GM23338 (cell line): ENCODE measurements around the gene IPCEF1. TPM values are rescaled to one million over a fixed set of nuclear protein-coding genes. Genes with fewer than 3 reads are reported as not detected.
A peak's percentile ranks its signal among the peaks of the same experiment; 100 is the strongest.

ENCODE experiments used
- ATAC-seq: fragments of 200-7000 bp; cut with Tn5 transposase; 3 replicates; pipeline ENCODE4 v1.9.1; 2020
- DNase-seq: peaks from one replicate; pipeline ENCODE4 v3.0.0-alpha.2; 2015; ENCODE audit warnings: low spot score
- H2AFZ ChIP-seq: fragments of 200-600 bp; sonication (generic); 2 replicates; pipeline ENCODE4 v1.8.0; 2016; ENCODE audit warnings: antibody characterized with exemption, mild to moderate bottlenecking, moderate library complexity
- H3F3A ChIP-seq: fragments of 200-600 bp; sonication (generic); replicated peaks from 2 replicates; pipeline ENCODE4 v1.8.0; 2017; ENCODE audit warnings: antibody characterized with exemption, mixed run types, low read depth
- H3K27ac ChIP-seq: fragments of 200-600 bp; sonication (generic); 2 replicates; pipeline ENCODE4 v1.6.1; 2016; ENCODE audit warnings: low read depth
- H3K27me3 ChIP-seq: fragments of 200-600 bp; sonication (generic); 2 replicates; pipeline ENCODE4 v1.8.0; 2016; ENCODE audit warnings: mild to moderate bottlenecking, mixed run types, moderate library complexity; ENCODE audit not compliant: insufficient read depth
- H3K36me3 ChIP-seq: fragments of 200-600 bp; sonication (generic); 2 replicates; pipeline ENCODE4 v1.8.0; 2016; ENCODE audit warnings: mild to moderate bottlenecking; ENCODE audit not compliant: insufficient read depth
- H3K4me1 ChIP-seq: fragments of 200-600 bp; sonication (generic); 2 replicates; pipeline ENCODE4 v1.8.0; 2016; ENCODE audit warnings: mild to moderate bottlenecking, moderate library complexity; ENCODE audit not compliant: insufficient read depth
- H3K4me2 ChIP-seq: fragments of 200-600 bp; sonication (generic); 2 replicates; pipeline ENCODE4 v1.7.1; 2017; ENCODE audit warnings: mixed run types
- H3K4me3 ChIP-seq: fragments of 200-600 bp; sonication (generic); 2 replicates; pipeline ENCODE4 v1.6.1; 2016; ENCODE audit warnings: mixed run types
- H3K79me2 ChIP-seq: fragments of 200-600 bp; sonication (generic); replicated peaks from 2 replicates; pipeline ENCODE4 v1.8.0; 2017; ENCODE audit warnings: mild to moderate bottlenecking; ENCODE audit not compliant: insufficient read depth
- H3K9me2 ChIP-seq: fragments of 200-600 bp; sonication (generic); 2 replicates; pipeline ENCODE4 v1.8.0; 2017; ENCODE audit not compliant: insufficient read depth
- H4K20me1 ChIP-seq: fragments of 200-600 bp; sonication (generic); replicated peaks from 2 replicates; pipeline ENCODE4 v1.8.0; 2017; ENCODE audit warnings: mild to moderate bottlenecking; ENCODE audit not compliant: insufficient read depth
- H3K27ac Mint-ChIP-seq: 2 replicates; pipeline ENCODE4 v1.8.0; 2020; ENCODE audit warnings: inconsistent platforms, mild to moderate bottlenecking, moderate library complexity, mixed read lengths
- H3K27me3 Mint-ChIP-seq: 3 replicates; pipeline ENCODE4 v1.8.0; 2022; ENCODE audit warnings: low read depth, mild to moderate bottlenecking, moderate library complexity, mixed read lengths, inconsistent platforms; ENCODE audit not compliant: insufficient read depth, poor library complexity
- H3K36me3 Mint-ChIP-seq: 3 replicates; pipeline ENCODE4 v1.8.0; 2021; ENCODE audit warnings: low read depth, mild to moderate bottlenecking, inconsistent platforms, moderate library complexity, mixed read lengths
- H3K4me1 Mint-ChIP-seq: 3 replicates; pipeline ENCODE4 v1.8.0; 2020; ENCODE audit warnings: mild to moderate bottlenecking, inconsistent platforms, mixed read lengths
- H3K4me3 Mint-ChIP-seq: 3 replicates; pipeline ENCODE4 v1.8.0; 2021; ENCODE audit warnings: moderate library complexity, mild to moderate bottlenecking, inconsistent platforms, mixed read lengths
- H3K9me3 Mint-ChIP-seq: 3 replicates; pipeline ENCODE4 v1.8.0; 2020; ENCODE audit warnings: moderate library complexity, mild to moderate bottlenecking, inconsistent platforms, mixed read lengths
- CREB1 ChIP-seq: fragments of 250-450 bp; sonication (Bioruptor Pico); IDR thresholded peaks from 2 replicates; pipeline ENCODE4 v1.5.0; 2020; ENCODE audit warnings: low read depth, mild to moderate bottlenecking, moderate library complexity
- EZH2 ChIP-seq: fragments of 200-600 bp; sonication (generic); IDR thresholded peaks from one replicate; pipeline ENCODE4 v1.8.0; 2017; ENCODE audit warnings: antibody characterized with exemption, mild to moderate bottlenecking, low read depth; ENCODE audit not compliant: unreplicated experiment
- EZH2phosphoT487 ChIP-seq: fragments of 200-600 bp; sonication (generic); IDR thresholded peaks from one replicate; pipeline ENCODE4 v1.8.1; 2018; ENCODE audit warnings: antibody characterized with exemption; ENCODE audit not compliant: unreplicated experiment
- JUNB ChIP-seq: IDR thresholded peaks from one replicate; pipeline ENCODE4 v1.6.1; 2016; ENCODE audit warnings: antibody characterized with exemption; ENCODE audit not compliant: unreplicated experiment
- STAT1 ChIP-seq: IDR thresholded peaks from one replicate; pipeline ENCODE4 v1.6.1; 2016; ENCODE audit warnings: antibody characterized with exemption; ENCODE audit not compliant: unreplicated experiment
- ZNF114 ChIP-seq: fragments of 250-450 bp; sonication (Bioruptor Pico); IDR thresholded peaks from 2 replicates; pipeline ENCODE4 v1.5.0; 2020; ENCODE audit warnings: mild to moderate bottlenecking, moderate library complexity
- ZNF331 ChIP-seq: fragments of 250-450 bp; sonication (Bioruptor Pico); IDR thresholded peaks from 2 replicates; pipeline ENCODE4 v1.5.0; 2020; ENCODE audit warnings: low read depth, mild to moderate bottlenecking, moderate library complexity
- polyA plus RNA-seq: library from polyadenylated mRNA; unstranded; fragments of >200 nt; fragmentation: Nextera tagmentation; extraction: Ambion mirVana; gene quantifications from 2 replicates; pipeline ENCODE4 v1.2.1, GENCODE V29; 2016
- total RNA-seq: library from RNA; depleted of rRNA; stranded (reverse); fragments of >200 nt; shearing (Covaris generic); gene quantifications from 2 replicates; pipeline ENCODE4 v1.2.3, GENCODE V29; 2014
- TF ChIP-seq, protein P1 (sequence below): IDR thresholded peaks from 2 replicates; pipeline ENCODE4 v1.6.1; 2016; ENCODE audit warnings: antibody characterized with exemption
- TF ChIP-seq, protein P2 (sequence below): fragments of 250-450 bp; sonication (Bioruptor Pico); IDR thresholded peaks from 2 replicates; pipeline ENCODE4 v1.5.0; 2020; ENCODE audit warnings: mild to moderate bottlenecking, moderate library complexity

The IPCEF1 gene
- total and polyA plus RNA-seq, 2 experiments from 2014 or later: 0.15 to 1.8 TPM

GRCh38 chr6:154245506-154245905 is 111.1 kb downstream of the IPCEF1 start (continued):
- no peak for TF ChIP-seq STAT1

DNA sequence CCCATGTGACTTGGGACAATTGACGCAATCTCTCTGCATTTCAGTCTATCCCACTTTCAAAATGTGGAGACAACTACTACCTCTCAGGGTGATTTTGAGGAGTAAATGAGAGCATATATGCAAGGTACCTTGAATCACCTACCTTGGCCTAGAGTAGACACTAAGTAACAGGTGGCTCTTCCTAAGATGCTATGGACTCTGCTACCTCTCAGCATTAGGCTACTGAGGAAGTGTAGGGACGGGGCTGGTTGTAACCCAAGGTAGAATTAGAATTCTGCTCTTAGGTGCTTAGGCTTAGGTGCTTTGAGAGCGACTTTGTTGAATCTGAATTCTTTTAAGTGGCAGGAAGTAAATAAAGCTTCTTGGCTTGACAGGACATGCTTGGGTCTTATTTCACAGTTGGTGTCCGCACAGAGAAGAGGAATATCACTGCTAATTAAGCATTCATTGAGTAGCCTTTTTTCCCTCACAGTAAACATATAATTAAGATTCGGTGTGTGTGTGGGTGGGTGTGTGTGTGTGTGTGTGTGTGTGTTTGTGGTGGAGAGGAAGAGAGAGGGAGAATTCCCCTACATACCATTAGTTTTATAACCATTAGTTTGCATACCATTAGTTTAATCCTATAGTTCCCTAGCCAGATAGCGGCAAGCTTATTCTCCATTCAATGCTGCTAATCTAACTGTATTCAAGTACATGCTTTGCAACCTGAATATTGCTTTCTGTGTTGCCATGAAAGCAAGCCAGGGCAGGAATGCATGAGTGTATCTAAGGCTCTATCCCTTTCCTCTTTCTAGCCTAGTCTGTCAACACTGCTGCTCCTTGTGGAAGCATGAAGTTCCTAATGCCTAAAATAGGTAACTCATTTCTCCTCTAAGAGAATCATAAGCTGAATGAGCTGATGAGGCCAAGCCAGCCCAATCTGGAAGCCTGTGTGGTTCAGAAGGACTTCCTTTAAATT is 112.5 kb downstream of the IPCEF1 start:
- Mint-ChIP-seq H3K27ac (no peak overlapping the region), H3K4me1 (peaks cover 58% of the 10 kb centered on the region)

More for the DNA sequence above, 112.5 kb downstream of the IPCEF1 start:
- DNase-seq (no peak), ATAC-seq (no peak)
- H3K4me1 ChIP-seq: peaks cover 36% of the 10 kb centered on the region
- H3K27me3 ChIP-seq: no peaks in the 10 kb centered on the region
- H4K20me1 ChIP-seq: no peaks in the 10 kb centered on the region
- H3K4me3 Mint-ChIP-seq: no peak overlapping the region
- no peak overlapping the region for H3K4me3 ChIP-seq
- no peak overlapping the region for H3K27ac ChIP-seq
- H3K9me2 ChIP-seq: no peaks in the 10 kb centered on the region
- H3K4me2 ChIP-seq: 0 out of 2 replicates have a peak overlapping the region, but pooled peaks have one; percentile 34
- H3K9me3 Mint-ChIP-seq: no peaks in the 10 kb centered on the region
- no peaks in the 10 kb centered on the region for H3F3A ChIP-seq
- H2AFZ ChIP-seq: no peak overlapping the region
- no peaks in the 10 kb centered on the region for H3K36me3 Mint-ChIP-seq
- TF ChIP-seq, protein P1, sequence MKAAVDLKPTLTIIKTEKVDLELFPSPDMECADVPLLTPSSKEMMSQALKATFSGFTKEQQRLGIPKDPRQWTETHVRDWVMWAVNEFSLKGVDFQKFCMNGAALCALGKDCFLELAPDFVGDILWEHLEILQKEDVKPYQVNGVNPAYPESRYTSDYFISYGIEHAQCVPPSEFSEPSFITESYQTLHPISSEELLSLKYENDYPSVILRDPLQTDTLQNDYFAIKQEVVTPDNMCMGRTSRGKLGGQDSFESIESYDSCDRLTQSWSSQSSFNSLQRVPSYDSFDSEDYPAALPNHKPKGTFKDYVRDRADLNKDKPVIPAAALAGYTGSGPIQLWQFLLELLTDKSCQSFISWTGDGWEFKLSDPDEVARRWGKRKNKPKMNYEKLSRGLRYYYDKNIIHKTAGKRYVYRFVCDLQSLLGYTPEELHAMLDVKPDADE: no peak
- no peak for TF ChIP-seq EZH2
- TF ChIP-seq, protein P2, sequence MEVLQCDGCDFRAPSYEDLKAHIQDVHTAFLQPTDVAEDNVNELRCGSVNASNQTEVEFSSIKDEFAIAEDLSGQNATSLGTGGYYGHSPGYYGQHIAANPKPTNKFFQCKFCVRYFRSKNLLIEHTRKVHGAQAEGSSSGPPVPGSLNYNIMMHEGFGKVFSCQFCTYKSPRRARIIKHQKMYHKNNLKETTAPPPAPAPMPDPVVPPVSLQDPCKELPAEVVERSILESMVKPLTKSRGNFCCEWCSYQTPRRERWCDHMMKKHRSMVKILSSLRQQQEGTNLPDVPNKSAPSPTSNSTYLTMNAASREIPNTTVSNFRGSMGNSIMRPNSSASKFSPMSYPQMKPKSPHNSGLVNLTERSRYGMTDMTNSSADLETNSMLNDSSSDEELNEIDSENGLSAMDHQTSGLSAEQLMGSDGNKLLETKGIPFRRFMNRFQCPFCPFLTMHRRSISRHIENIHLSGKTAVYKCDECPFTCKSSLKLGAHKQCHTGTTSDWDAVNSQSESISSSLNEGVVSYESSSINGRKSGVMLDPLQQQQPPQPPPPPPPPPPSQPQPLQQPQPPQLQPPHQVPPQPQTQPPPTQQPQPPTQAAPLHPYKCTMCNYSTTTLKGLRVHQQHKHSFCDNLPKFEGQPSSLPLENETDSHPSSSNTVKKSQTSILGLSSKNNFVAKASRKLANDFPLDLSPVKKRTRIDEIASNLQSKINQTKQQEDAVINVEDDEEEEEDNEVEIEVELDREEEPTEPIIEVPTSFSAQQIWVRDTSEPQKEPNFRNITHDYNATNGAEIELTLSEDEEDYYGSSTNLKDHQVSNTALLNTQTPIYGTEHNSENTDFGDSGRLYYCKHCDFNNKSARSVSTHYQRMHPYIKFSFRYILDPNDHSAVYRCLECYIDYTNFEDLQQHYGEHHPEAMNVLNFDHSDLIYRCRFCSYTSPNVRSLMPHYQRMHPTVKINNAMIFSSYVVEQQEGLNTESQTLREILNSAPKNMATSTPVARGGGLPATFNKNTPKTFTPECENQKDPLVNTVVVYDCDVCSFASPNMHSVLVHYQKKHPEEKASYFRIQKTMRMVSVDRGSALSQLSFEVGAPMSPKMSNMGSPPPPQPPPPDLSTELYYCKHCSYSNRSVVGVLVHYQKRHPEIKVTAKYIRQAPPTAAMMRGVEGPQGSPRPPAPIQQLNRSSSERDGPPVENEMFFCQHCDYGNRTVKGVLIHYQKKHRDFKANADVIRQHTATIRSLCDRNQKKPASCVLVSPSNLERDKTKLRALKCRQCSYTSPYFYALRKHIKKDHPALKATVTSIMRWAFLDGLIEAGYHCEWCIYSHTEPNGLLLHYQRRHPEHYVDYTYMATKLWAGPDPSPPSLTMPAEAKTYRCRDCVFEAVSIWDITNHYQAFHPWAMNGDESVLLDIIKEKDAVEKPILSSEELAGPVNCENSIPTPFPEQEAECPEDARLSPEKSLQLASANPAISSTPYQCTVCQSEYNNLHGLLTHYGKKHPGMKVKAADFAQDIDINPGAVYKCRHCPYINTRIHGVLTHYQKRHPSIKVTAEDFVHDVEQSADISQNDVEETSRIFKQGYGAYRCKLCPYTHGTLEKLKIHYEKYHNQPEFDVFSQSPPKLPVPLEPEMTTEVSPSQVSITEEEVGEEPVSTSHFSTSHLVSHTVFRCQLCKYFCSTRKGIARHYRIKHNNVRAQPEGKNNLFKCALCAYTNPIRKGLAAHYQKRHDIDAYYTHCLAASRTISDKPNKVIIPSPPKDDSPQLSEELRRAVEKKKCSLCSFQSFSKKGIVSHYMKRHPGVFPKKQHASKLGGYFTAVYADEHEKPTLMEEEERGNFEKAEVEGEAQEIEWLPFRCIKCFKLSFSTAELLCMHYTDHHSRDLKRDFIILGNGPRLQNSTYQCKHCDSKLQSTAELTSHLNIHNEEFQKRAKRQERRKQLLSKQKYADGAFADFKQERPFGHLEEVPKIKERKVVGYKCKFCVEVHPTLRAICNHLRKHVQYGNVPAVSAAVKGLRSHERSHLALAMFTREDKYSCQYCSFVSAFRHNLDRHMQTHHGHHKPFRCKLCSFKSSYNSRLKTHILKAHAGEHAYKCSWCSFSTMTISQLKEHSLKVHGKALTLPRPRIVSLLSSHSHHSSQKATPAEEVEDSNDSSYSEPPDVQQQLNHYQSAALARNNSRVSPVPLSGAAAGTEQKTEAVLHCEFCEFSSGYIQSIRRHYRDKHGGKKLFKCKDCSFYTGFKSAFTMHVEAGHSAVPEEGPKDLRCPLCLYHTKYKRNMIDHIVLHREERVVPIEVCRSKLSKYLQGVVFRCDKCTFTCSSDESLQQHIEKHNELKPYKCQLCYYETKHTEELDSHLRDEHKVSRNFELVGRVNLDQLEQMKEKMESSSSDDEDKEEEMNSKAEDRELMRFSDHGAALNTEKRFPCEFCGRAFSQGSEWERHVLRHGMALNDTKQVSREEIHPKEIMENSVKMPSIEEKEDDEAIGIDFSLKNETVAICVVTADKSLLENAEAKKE (CRISPR knock-in tag): no peak
- TF ChIP-seq ZNF331: no peak
- TF ChIP-seq ZNF114: no peak
- no peak for TF ChIP-seq EZH2phosphoT487
- TF ChIP-seq CREB1 (CRISPR knock-in tag): no peak
- TF ChIP-seq STAT1: no peak
- TF ChIP-seq JUNB: no peak
- H3K79me2 ChIP-seq: no peaks in the 10 kb centered on the region
- H3K27me3 Mint-ChIP-seq: no peaks in the 10 kb centered on the region
- H3K36me3 ChIP-seq: no peaks in the 10 kb centered on the region
